HEK293 (cell line): ENCODE measurements around the gene TEX19.

Experiments used
- CTCF ChIA-PET: fragments of 350-600 bp; formaldehyde crosslinking; extraction: SDS; loops from one replicate; lab custom pipeline; 2021; ENCODE audit warnings: antibody characterized with exemption; lab: Yijun Ruan, JAX
- POLR2A ChIA-PET: fragments of 300-600 bp; formaldehyde crosslinking; extraction: SDS; loops from one replicate; lab custom pipeline; 2020; ENCODE audit warnings: antibody characterized with exemption, inconsistent platforms; lab: Yijun Ruan, JAX
- H3K27ac ChIP-seq: fragments of 200-500 bp; sonication (Bioruptor generic); 2 replicates; pipeline ENCODE4 v1.5.1; 2014; ENCODE audit warnings: low read depth, low read length, control low read depth, inconsistent platforms; ENCODE audit errors: extremely low read depth
- H3K36me3 ChIP-seq, 2 experiments: fragments of 200-500 bp in 1 of 2; sonication (Bioruptor generic) in 1 of 2; 1 replicate in 1 of 2; 2 replicates in 1 of 2; pipeline ENCODE4 v1.5.1; 2014 to 2017; ENCODE audit warnings: inconsistent platforms in 2 of 2, low read length in 2 of 2; ENCODE audit not compliant: control insufficient read depth in 2 of 2, insufficient read depth in 1 of 2
- H3K4me1 ChIP-seq: fragments of 200-500 bp; sonication (Bioruptor generic); 2 replicates; pipeline ENCODE4 v1.5.1; 2014; ENCODE audit warnings: mild to moderate bottlenecking, low read length, inconsistent platforms; ENCODE audit not compliant: control insufficient read depth, insufficient read depth
- H3K4me3 ChIP-seq: 2 replicates; pipeline ENCODE4 v1.5.1; 2011; ENCODE audit warnings: low read depth, mild to moderate bottlenecking, control low read depth, low read length, moderate library complexity
- H3K9me3 ChIP-seq: fragments of 200-500 bp; sonication (Bioruptor generic); 2 replicates; pipeline ENCODE4 v1.5.1; 2014; ENCODE audit warnings: low read depth, low read length, inconsistent platforms; ENCODE audit not compliant: control insufficient read depth, insufficient read depth
- FEZF1 ChIP-seq: fragments of 450-650 bp; formaldehyde crosslinking; IDR thresholded peaks from 2 replicates; pipeline ENCODE4 v1.5.1; 2016; ENCODE audit warnings: missing biosample characterization, missing genetic modification characterization
- HOXC10 ChIP-seq: sonication (generic); formaldehyde crosslinking; IDR thresholded peaks from 2 replicates; pipeline ENCODE4 v1.8.1; 2023; ENCODE audit warnings: mild to moderate bottlenecking, missing genetic modification reagents
- KLF10 ChIP-seq: fragments of 450-650 bp; IDR thresholded peaks from 2 replicates; pipeline ENCODE4 v1.5.1; 2018; ENCODE audit warnings: missing biosample characterization, mild to moderate bottlenecking, missing genetic modification characterization
- PATZ1 ChIP-seq: fragments of 450-650 bp; formaldehyde crosslinking; IDR thresholded peaks from 2 replicates; pipeline ENCODE4 v1.5.1; 2016; ENCODE audit warnings: missing biosample characterization, missing genetic modification characterization
- SCRT1 ChIP-seq: fragments of 450-650 bp; formaldehyde crosslinking; IDR thresholded peaks from 2 replicates; pipeline ENCODE4 v1.5.1; 2016; ENCODE audit warnings: missing biosample characterization, missing genetic modification characterization, borderline replicate concordance
- SCRT2 ChIP-seq: fragments of 450-650 bp; formaldehyde crosslinking; IDR thresholded peaks from 2 replicates; pipeline ENCODE4 v1.5.1; 2016; ENCODE audit warnings: missing biosample characterization, missing genetic modification characterization
- YY1 ChIP-seq: fragments of 450-650 bp; formaldehyde crosslinking; IDR thresholded peaks from 2 replicates; pipeline ENCODE4 v1.5.1; 2018; ENCODE audit warnings: missing biosample characterization, missing genetic modification characterization
- ZBTB17 ChIP-seq: fragments of 450-650 bp; formaldehyde crosslinking; IDR thresholded peaks from 2 replicates; pipeline ENCODE4 v1.5.1; 2016; ENCODE audit warnings: missing biosample characterization, missing genetic modification characterization
- ZBTB21 ChIP-seq: fragments of 450-650 bp; formaldehyde crosslinking; IDR thresholded peaks from 2 replicates; pipeline ENCODE4 v1.5.1; 2017; ENCODE audit warnings: missing biosample characterization, missing genetic modification characterization
- ZFHX2 ChIP-seq: fragments of 450-650 bp; formaldehyde crosslinking; conservative IDR thresholded peaks from 2 replicates; pipeline ENCODE4 v1.5.1; 2016; ENCODE audit warnings: missing biosample characterization, missing genetic modification characterization
- ZFP69B ChIP-seq: fragments of 450-650 bp; formaldehyde crosslinking; IDR thresholded peaks from 2 replicates; pipeline ENCODE4 v1.5.1; 2016; ENCODE audit warnings: missing biosample characterization, missing genetic modification characterization
- ZNF146 ChIP-seq: fragments of 450-650 bp; formaldehyde crosslinking; IDR thresholded peaks from 2 replicates; pipeline ENCODE4 v1.5.1; 2016; ENCODE audit warnings: missing biosample characterization, missing genetic modification characterization
- ZNF18 ChIP-seq: fragments of 450-650 bp; formaldehyde crosslinking; IDR thresholded peaks from 2 replicates; pipeline ENCODE4 v1.5.1; 2016; ENCODE audit warnings: missing biosample characterization, missing genetic modification characterization
- ZNF404 ChIP-seq: fragments of 450-650 bp; formaldehyde crosslinking; IDR thresholded peaks from 2 replicates; pipeline ENCODE4 v1.5.1; 2017; ENCODE audit warnings: missing biosample characterization, missing genetic modification characterization
- ZNF416 ChIP-seq: fragments of 450-650 bp; formaldehyde crosslinking; IDR thresholded peaks from 2 replicates; pipeline ENCODE4 v1.5.1; 2016; ENCODE audit warnings: missing biosample characterization, missing genetic modification characterization
- ZNF423 ChIP-seq: fragments of 450-650 bp; formaldehyde crosslinking; IDR thresholded peaks from 2 replicates; pipeline ENCODE4 v1.5.1; 2016; ENCODE audit warnings: missing biosample characterization, missing genetic modification characterization
- ZNF433 ChIP-seq: fragments of 450-650 bp; formaldehyde crosslinking; IDR thresholded peaks from 2 replicates; pipeline ENCODE4 v1.5.1; 2016; ENCODE audit warnings: missing biosample characterization, missing genetic modification characterization, low read depth
- ZNF501 ChIP-seq: fragments of 450-650 bp; formaldehyde crosslinking; IDR thresholded peaks from 2 replicates; pipeline ENCODE4 v1.5.1; 2016; ENCODE audit warnings: missing biosample characterization, missing genetic modification characterization
- ZNF514 ChIP-seq: fragments of 450-650 bp; formaldehyde crosslinking; IDR thresholded peaks from 2 replicates; pipeline ENCODE4 v1.5.1; 2016; ENCODE audit warnings: missing biosample characterization, missing genetic modification characterization
- ZNF530 ChIP-seq: fragments of 450-650 bp; formaldehyde crosslinking; IDR thresholded peaks from 2 replicates; pipeline ENCODE4 v1.5.1; 2016; ENCODE audit warnings: low read depth, missing biosample characterization, missing genetic modification characterization
- ZNF558 ChIP-seq: fragments of 450-650 bp; formaldehyde crosslinking; IDR thresholded peaks from 2 replicates; pipeline ENCODE4 v1.5.1; 2016; ENCODE audit warnings: missing biosample characterization, missing genetic modification characterization
- ZNF610 ChIP-seq: fragments of 450-650 bp; formaldehyde crosslinking; IDR thresholded peaks from 2 replicates; pipeline ENCODE4 v1.5.1; 2016; ENCODE audit warnings: missing biosample characterization, missing genetic modification characterization, borderline replicate concordance
- ZNF658 ChIP-seq: fragments of 450-650 bp; formaldehyde crosslinking; IDR thresholded peaks from 2 replicates; pipeline ENCODE4; 2016; ENCODE audit warnings: missing biosample characterization, missing genetic modification characterization
- ZNF747 ChIP-seq: fragments of 450-650 bp; formaldehyde crosslinking; IDR thresholded peaks from 2 replicates; pipeline ENCODE4 v1.5.1; 2016; ENCODE audit warnings: missing biosample characterization, missing genetic modification characterization
- TF ChIP-seq, protein P1 (sequence below): fragments of 450-650 bp; formaldehyde crosslinking; IDR thresholded peaks from 2 replicates; pipeline ENCODE4; 2016; ENCODE audit warnings: missing biosample characterization, missing genetic modification characterization
- TF ChIP-seq, protein P2 (sequence below): fragments of 450-650 bp; formaldehyde crosslinking; IDR thresholded peaks from 2 replicates; pipeline ENCODE4 v1.5.1; 2016; ENCODE audit warnings: missing biosample characterization, missing genetic modification characterization, borderline replicate concordance

The TEX19 gene

DNA sequence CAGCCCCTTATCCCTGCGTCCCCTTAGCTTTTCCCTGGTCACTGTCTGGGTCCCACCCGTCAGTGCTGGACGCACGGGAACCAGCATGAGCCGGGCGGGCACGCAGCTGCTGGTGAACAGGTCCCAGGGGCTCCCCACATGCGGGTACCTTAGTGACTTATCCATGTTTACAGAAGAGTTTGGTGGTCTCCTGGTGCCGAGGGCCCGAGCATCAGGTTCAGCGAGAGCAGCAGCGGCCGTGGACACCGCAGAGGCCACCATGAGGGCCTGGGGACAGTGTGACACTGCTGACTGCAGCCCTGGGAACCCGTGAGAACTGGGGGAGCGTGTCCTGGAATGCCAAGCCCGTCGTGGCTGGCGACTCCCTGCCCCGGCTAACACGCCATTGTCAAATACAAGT lies 48.2 kb upstream of the TEX19 start:
- H3K27ac ChIP-seq, result no peak overlapping the region
- H3K4me3 ChIP-seq, result no peak overlapping the region
- no peak for TF ChIP-seq SCRT2 (tag by site-specific recombination)
- no peak for TF ChIP-seq ZNF501 (tag by site-specific recombination)
- TF ChIP-seq ZNF423 (tag by site-specific recombination), result no peak
- no peak for TF ChIP-seq ZNF146 (tag by site-specific recombination)
- no peak for TF ChIP-seq ZNF558
- TF ChIP-seq ZNF404 (tag by site-specific recombination), result no peak
- TF ChIP-seq ZNF416, result no peak
- TF ChIP-seq ZNF530 (tag by site-specific recombination), result no peak
- no peak for TF ChIP-seq ZNF658 (tag by site-specific recombination)
- TF ChIP-seq, protein P1, sequence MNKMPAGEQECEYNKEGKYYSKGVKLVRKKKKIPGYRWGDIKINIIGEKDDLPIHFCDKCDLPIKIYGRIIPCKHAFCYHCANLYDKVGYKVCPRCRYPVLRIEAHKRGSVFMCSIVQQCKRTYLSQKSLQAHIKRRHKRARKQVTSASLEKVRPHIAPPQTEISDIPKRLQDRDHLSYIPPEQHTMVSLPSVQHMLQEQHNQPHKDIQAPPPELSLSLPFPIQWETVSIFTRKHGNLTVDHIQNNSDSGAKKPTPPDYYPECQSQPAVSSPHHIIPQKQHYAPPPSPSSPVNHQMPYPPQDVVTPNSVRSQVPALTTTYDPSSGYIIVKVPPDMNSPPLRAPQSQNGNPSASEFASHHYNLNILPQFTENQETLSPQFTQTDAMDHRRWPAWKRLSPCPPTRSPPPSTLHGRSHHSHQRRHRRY (tag by site-specific recombination), result no peak
- H3K36me3 ChIP-seq, result no peaks in the 10 kb centered on the region
- H3K9me3 ChIP-seq, result no peaks in the 10 kb centered on the region
- CTCF ChIA-PET, result interaction anchor here (0.7 to 1.0 kb wide), 2 partner anchors 9 to 242 kb away, joined by 4 to 6 read pairs; no protein-coding TSS in a partner anchor
- H3K4me1 ChIP-seq, result no peaks in the 10 kb centered on the region
- POLR2A ChIA-PET, result interaction anchor here (1.2 kb wide), 1 partner anchor 13 kb away, joined by 3 read pairs; no protein-coding TSS in a partner anchor

DNA sequence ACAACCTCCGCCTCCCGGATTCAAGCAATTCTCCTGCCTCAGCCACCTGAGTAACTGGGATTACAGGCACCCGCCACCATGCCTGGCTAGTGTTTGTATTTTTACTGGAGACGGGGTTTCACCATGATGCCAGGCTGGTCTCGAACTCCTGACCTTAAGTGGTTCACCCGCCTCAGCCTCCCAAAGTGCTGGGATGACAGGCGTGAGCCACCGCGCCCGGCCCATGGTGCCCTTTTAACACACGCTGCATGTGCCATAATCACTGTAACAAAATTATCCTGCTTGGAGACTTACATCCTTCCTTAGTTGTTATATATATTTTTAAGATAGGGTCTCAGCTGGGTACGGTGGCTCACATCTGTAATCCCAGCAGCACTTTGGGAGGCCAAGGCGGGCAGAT lies 47.1 kb upstream of the TEX19 start:
- ChIA-PET POLR2A (no interaction called here), CTCF (interaction anchor here (0.6 kb wide), 1 partner anchor 50 kb away, joined by 7 read pairs; no protein-coding TSS in a partner anchor)
- no peaks in the 10 kb centered on the region for H3K4me1 ChIP-seq
- H3K9me3 ChIP-seq, result no peaks in the 10 kb centered on the region
- no peaks in the 10 kb centered on the region for H3K36me3 ChIP-seq
- no peak overlapping the region for H3K4me3 ChIP-seq
- TF ChIP-seq ZFP69B (no peak), KLF10 (no peak), ZNF610 (tag by site-specific recombination) (no peak), ZFHX2 (tag by site-specific recombination) (no peak), SCRT1 (tag by site-specific recombination) (no peak), HOXC10 (CRISPR knock-in tag) (no peak), ZNF747 (no peak), ZBTB17 (tag by site-specific recombination) (no peak), PATZ1 (no peak), ZNF146 (tag by site-specific recombination) (no peak), ZNF514 (tag by site-specific recombination) (no peak), FEZF1 (tag by site-specific recombination) (no peak), ZNF18 (tag by site-specific recombination) (no peak), YY1 (tag by site-specific recombination) (no peak), ZBTB21 (tag by site-specific recombination) (no peak), ZNF433 (tag by site-specific recombination) (no peak)
- TF ChIP-seq, protein P2, sequence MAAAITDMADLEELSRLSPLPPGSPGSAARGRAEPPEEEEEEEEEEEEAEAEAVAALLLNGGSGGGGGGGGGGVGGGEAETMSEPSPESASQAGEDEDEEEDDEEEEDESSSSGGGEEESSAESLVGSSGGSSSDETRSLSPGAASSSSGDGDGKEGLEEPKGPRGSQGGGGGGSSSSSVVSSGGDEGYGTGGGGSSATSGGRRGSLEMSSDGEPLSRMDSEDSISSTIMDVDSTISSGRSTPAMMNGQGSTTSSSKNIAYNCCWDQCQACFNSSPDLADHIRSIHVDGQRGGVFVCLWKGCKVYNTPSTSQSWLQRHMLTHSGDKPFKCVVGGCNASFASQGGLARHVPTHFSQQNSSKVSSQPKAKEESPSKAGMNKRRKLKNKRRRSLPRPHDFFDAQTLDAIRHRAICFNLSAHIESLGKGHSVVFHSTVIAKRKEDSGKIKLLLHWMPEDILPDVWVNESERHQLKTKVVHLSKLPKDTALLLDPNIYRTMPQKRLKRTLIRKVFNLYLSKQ (tag by site-specific recombination), result no peak
- no peak overlapping the region for H3K27ac ChIP-seq
